ENCODE results near the gene AGTR2. TPM values are rescaled to one million over a fixed set of nuclear protein-coding genes. Genes with fewer than 3 reads are reported as not detected.
A peak's percentile ranks its signal among the peaks of the same experiment; 100 is the strongest.
"Not testable (repeated sequence)": the region's sequence is repeated elsewhere in the genome, so short reads cannot be mapped to it uniquely, and the experiment has no call there.

AGTR2 gene
- total RNA-seq, 1 experiment from 2014 or later, result 0.05 TPM

DNA sequence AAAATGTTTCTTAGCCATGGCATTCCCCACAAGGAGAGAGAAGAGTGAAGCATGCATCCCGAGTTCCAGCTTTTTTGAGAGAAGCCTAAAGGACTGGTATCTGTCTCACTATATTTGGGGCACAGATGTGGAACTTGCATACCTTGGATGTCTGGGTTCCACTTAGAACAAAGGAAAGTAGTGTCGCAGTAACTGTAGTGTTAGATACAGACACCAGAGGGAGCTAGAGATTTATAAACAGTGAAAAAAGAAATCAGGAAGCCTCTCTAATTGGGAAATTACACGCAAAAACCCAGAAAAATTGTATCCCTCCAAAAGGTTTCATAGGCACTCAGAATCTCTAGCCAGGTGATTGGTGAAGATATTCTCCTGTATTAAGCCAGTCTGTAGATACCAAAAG, 34.4 kb downstream of the AGTR2 start:
- H3K27ac ChIP-seq (ENCODE audit: low read length), result no peak overlapping the region
- no peaks in the 10 kb centered on the region for H3K9me3 ChIP-seq (ENCODE audit: control insufficient read depth, insufficient read depth, low read depth, low read length)
- H3K4me1 ChIP-seq (ENCODE audit: control insufficient read depth, insufficient read depth, low read length), result no peaks in the 10 kb centered on the region
- ATAC-seq, result no peak
- TF ChIP-seq, protein P1, sequence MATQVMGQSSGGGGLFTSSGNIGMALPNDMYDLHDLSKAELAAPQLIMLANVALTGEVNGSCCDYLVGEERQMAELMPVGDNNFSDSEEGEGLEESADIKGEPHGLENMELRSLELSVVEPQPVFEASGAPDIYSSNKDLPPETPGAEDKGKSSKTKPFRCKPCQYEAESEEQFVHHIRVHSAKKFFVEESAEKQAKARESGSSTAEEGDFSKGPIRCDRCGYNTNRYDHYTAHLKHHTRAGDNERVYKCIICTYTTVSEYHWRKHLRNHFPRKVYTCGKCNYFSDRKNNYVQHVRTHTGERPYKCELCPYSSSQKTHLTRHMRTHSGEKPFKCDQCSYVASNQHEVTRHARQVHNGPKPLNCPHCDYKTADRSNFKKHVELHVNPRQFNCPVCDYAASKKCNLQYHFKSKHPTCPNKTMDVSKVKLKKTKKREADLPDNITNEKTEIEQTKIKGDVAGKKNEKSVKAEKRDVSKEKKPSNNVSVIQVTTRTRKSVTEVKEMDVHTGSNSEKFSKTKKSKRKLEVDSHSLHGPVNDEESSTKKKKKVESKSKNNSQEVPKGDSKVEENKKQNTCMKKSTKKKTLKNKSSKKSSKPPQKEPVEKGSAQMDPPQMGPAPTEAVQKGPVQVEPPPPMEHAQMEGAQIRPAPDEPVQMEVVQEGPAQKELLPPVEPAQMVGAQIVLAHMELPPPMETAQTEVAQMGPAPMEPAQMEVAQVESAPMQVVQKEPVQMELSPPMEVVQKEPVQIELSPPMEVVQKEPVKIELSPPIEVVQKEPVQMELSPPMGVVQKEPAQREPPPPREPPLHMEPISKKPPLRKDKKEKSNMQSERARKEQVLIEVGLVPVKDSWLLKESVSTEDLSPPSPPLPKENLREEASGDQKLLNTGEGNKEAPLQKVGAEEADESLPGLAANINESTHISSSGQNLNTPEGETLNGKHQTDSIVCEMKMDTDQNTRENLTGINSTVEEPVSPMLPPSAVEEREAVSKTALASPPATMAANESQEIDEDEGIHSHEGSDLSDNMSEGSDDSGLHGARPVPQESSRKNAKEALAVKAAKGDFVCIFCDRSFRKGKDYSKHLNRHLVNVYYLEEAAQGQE (IDR thresholded peaks at IDR 0.05; ENCODE audit: insufficient read depth in 1 of 2, low read depth in 2 of 2, low read length in 1 of 2), result no peak
- no peak for TF ChIP-seq POLR2AphosphoS5 (IDR thresholded peaks at IDR 0.05; ENCODE audit: low read depth, low read length)
- TF ChIP-seq, protein P2, sequence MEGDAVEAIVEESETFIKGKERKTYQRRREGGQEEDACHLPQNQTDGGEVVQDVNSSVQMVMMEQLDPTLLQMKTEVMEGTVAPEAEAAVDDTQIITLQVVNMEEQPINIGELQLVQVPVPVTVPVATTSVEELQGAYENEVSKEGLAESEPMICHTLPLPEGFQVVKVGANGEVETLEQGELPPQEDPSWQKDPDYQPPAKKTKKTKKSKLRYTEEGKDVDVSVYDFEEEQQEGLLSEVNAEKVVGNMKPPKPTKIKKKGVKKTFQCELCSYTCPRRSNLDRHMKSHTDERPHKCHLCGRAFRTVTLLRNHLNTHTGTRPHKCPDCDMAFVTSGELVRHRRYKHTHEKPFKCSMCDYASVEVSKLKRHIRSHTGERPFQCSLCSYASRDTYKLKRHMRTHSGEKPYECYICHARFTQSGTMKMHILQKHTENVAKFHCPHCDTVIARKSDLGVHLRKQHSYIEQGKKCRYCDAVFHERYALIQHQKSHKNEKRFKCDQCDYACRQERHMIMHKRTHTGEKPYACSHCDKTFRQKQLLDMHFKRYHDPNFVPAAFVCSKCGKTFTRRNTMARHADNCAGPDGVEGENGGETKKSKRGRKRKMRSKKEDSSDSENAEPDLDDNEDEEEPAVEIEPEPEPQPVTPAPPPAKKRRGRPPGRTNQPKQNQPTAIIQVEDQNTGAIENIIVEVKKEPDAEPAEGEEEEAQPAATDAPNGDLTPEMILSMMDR (IDR thresholded peaks at IDR 0.05), result peak; percentile 65
- no peaks in the 10 kb centered on the region for H3K36me3 ChIP-seq (ENCODE audit: control insufficient read depth, insufficient read depth, low read length)
- DNase-seq (ENCODE audit: low read depth, low spot score), result no peak
- H3K4me3 ChIP-seq (ENCODE audit: low read depth in 2 of 2, low read length in 2 of 2), result no peak overlapping the region
- H3K27me3 ChIP-seq (ENCODE audit: control insufficient read depth, insufficient read depth, low read length), result no peaks in the 10 kb centered on the region
- in situ Hi-C loops (cut with HindIII; ENCODE audit: low pct_unique_long_range_greater_than_20kb, low sequenced_read_pairs), result no loop called here
- ChIA-PET POLR2A (no interaction called here), CTCF (no interaction called here)
- intact Hi-C loops (cut with micrococcal nuclease; ENCODE audit: unreplicated experiment), result no loop called here
- BruUV-seq (replicated peaks), result no TSS peak

- ATAC-seq, result no peak
- no peaks in the 10 kb centered on the region for H3K4me1 ChIP-seq (ENCODE audit: control insufficient read depth, insufficient read depth, low read length)
- H3K4me3 ChIP-seq (ENCODE audit: low read depth in 2 of 2, low read length in 2 of 2), result no peak overlapping the region
- in situ Hi-C loops (cut with HindIII; ENCODE audit: low pct_unique_long_range_greater_than_20kb, low sequenced_read_pairs), result no loop called here
- no peaks in the 10 kb centered on the region for H3K9me3 ChIP-seq (ENCODE audit: control insufficient read depth, insufficient read depth, low read depth, low read length)
- no peaks in the 10 kb centered on the region for H3K27me3 ChIP-seq (ENCODE audit: control insufficient read depth, insufficient read depth, low read length)
- TF ChIP-seq POLR2AphosphoS5 (IDR thresholded peaks at IDR 0.05; ENCODE audit: low read depth, low read length) (no peak), TCF7L2 (IDR thresholded peaks at IDR 0.05; ENCODE audit: low read depth, low read length) (no peak), SIN3A (IDR thresholded peaks at IDR 0.05; ENCODE audit: borderline replicate concordance, insufficient read depth, low read depth, low read length) (no peak)
- TF ChIP-seq, protein P2 (IDR thresholded peaks at IDR 0.05), result no peak
- TF ChIP-seq, protein P1 (IDR thresholded peaks at IDR 0.05; ENCODE audit: insufficient read depth in 1 of 2, low read depth in 2 of 2, low read length in 1 of 2), result no peak
- intact Hi-C loops (cut with micrococcal nuclease; ENCODE audit: unreplicated experiment), result no loop called here
- no TSS peak for BruUV-seq (replicated peaks)
- H3K36me3 ChIP-seq (ENCODE audit: control insufficient read depth, insufficient read depth, low read length), result no peaks in the 10 kb centered on the region
- no peak overlapping the region for H3K27ac ChIP-seq (ENCODE audit: low read length)
- no peak for DNase-seq (ENCODE audit: low read depth, low spot score)
- ChIA-PET POLR2A (no interaction called here), CTCF (no interaction called here)
Measured at GRCh38 chrX:116213262-116213661, 42.7 kb downstream of the AGTR2 start.

DNA sequence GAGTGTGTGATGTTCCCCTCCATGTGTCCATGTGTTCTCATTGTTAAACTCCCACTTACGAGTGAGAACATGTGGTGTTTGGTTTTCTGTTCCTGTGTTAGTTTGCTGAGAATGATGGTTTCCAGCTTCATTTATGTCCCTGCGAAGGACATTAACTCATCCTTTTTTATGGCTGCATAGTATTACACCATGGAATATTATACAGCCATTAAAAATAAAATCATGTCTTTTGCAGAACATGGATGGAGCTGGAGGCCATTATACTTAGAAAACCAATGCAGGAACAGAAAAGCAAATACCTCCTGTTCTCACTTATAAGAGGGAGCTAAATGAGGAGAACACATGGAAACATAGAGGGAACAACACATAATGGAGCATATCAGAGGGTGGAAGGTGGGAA, 46.5 kb downstream of the AGTR2 start:
- H3K9me3 ChIP-seq (ENCODE audit: control insufficient read depth, insufficient read depth, low read depth, low read length); H3K27ac ChIP-seq (ENCODE audit: low read length); DNase-seq (ENCODE audit: low read depth, low spot score); ATAC-seq; BruUV-seq (replicated peaks); intact Hi-C loops (cut with micrococcal nuclease; ENCODE audit: unreplicated experiment); POLR2A ChIA-PET; H3K4me3 ChIP-seq (ENCODE audit: low read depth in 2 of 2, low read length in 2 of 2); H3K27me3 ChIP-seq (ENCODE audit: control insufficient read depth, insufficient read depth, low read length); H3K36me3 ChIP-seq (ENCODE audit: control insufficient read depth, insufficient read depth, low read length); H3K4me1 ChIP-seq (ENCODE audit: control insufficient read depth, insufficient read depth, low read length); in situ Hi-C loops (cut with HindIII; ENCODE audit: low pct_unique_long_range_greater_than_20kb, low sequenced_read_pairs); CTCF ChIA-PET: not testable (repeated sequence)
